ENCODE measurements around the gene SEMA4C.

The SEMA4C gene

DNA sequence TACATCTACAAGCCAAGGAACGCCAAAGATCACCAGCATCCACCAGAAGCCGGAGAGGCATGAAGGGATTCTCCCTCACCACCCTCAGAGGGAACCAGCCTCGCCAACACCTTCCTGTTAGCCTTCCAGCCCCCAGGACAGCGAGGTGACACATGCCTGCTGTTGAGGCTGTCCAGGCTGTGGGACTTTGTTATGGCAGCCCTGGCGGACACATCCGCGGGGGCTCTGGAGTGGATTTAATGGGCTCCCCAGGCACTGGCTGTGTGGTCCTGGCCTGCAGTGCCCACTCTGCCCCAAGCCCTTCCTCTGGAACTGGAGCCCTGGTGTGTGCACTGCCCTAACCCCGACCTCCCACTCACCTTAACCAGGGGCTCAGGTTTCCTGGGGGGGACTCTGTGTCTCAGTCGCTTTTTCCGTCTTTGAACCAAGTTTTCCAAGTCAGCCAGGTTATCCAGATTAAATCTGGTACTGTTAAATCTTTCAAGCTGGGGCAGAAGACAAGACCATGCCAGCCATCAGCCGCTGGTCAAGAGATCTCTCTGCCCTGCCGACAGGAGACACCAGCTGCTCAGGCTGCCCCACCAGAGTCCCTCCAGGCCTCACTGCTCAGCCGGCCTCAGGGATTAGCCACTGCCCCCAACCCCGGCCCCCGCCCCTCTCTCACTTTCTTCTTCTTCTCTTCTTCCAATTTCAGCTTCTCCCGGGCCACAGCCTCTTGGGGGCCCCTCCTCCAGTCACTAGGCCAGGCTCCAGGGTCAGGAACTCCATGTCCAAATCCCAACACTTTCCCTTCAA, 28.0 kb downstream of the SEMA4C start:
- DNase-seq (ENCODE audit: low spot score) = no peak

DNA sequence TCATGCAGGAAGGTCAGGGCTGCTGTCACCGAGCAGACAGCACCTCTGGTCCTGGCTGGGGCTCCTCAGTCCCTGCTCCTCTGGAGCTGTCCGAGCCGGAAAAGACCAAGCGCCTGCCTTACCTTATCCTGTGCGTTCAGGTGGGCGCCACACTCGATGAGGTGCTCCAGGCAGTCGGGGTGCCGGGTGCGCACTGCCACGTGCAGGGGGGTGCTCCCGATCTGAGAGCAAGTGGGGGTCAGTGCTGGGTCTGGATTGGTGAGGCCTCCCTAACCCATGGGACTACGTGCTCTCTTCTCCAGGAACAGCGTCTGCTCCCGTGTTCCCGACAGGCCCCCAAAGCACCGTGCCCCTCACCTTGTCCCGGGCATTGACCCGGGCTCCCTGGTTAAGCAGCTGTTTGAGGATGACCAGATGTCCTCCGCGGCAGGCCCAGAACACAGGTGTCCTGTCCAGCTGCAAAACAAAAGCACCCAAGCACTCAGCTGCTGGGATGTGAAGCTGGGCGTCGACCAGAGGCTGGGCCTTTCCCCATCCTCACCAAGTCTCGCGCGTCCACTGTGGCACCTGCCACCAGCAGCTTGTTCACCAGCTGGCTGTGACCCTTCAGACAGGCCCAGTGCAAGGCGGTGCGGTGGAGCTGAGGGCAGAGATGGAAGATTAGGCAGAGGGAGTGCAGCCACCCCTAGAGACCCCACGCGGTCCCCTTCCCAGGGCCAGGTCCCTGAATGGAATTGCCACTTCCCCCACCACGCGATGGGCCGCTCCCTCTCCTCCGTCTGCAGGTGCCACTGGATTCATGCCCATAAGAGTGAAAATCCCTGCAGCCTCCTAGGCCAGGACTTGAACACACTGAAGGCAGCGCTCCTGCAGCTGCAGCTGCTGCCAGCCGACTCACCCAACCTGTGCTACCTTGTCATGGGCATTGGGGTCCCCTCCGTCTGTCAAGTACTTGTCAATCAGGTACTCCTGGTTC, 29.7 kb downstream of the SEMA4C start:
- no peak for DNase-seq (ENCODE audit: low spot score)

- no peak for DNase-seq (ENCODE audit: low spot score)
These were observed 30.5 kb downstream of the SEMA4C start for GRCh38 chr2:96839293-96839874.

- no peak for DNase-seq (ENCODE audit: low spot score)
These were observed 31.3 kb downstream of the SEMA4C start for GRCh38 chr2:96838345-96839292.

DNA sequence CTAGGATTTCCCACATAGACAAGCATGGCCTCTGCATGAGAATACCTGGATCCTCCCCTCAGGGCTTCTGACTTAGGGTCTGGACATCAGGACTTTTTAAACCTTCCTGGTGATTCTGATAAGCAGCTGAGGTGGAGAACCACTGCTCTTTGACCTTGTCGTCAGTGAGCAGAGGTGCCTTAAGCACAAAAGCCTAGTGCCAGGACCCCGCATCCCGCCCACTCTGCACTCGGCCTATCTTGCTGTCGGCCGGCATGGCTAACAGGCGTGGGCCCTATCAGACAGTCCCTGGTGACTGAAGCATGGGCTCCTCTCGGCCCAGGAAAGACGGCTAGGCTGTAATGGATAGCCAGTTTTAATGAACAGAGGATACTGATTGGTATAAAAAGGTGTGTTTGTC, 32.3 kb downstream of the SEMA4C start:
- no peak for DNase-seq (ENCODE audit: low spot score)

DNA sequence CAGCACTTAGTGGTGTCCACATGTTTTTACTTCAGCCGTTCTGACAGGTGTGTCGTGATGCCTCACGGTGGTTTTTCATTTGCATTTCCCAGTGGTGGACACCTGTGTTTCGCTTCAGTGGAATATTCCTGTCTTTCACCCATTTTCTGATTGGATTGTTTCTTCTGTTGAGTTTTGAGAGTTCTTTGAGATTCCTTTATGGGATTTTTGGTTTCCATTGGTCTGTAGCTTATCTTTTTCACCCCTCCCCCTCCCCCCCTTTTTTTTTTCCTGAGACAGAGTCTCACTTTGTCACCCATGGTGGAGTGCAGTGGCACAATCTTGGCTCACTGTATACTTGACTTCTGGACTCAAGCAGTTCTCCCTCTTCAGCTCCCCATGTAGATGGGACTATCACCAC, 34.0 kb downstream of the SEMA4C start:
- no peak for DNase-seq (ENCODE audit: low spot score)

GRCh38 chr2:96832754-96833507, 36.9 kb downstream of the SEMA4C start:
- peak; percentile 46 for DNase-seq (ENCODE audit: low spot score)

- no peak for DNase-seq (ENCODE audit: low spot score)
These were observed 37.5 kb downstream of the SEMA4C start for GRCh38 chr2:96832408-96832753.

- no peak for DNase-seq (ENCODE audit: low spot score)
These were observed 38.2 kb downstream of the SEMA4C start for GRCh38 chr2:96831679-96832078.

DNA sequence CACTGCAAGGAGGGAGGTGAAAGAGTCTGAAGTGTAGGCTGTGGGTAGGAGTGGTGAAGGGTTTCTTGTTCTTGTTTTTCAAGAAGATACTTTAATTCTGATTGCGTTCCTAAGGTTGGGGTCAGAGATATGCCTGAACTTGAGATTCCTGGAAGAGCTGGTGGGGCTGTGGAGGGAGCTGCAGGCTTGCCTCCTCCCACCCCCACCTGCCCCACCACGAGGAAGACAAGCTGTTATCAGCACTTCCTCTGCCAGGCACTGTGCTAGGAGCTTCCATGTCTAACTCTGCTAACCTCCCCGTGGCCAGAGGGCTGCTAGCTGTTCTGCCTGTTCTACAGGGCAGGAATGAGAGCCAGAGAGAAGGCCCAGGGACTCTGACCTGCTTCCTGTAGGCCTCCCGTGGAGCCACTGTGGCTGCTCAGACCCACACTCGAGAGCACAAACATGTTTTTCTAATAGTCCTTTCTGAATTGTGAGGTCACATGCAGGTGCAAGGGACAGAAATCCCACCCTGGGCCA, 39.8 kb downstream of the SEMA4C start:
- DNase-seq (ENCODE audit: low spot score) = no peak

DNA sequence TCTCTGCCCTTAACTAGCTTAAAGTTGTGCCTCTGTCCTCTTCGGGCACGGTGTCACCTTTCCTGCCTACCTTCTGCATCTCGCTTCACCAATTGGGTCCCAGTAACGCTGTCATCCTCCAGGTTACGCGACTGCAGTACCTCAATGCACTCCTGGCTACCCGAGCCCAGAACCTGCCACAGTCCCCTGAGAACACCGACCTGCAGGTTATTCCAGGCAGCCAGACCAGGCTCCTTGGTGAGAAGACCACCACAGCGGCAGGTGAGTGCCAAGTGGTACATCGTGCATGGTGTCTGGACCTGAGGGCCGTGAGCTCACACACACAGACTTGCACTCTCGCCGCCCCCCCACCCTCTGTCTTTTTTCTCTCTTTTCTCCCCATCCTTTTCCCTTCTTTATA, 41.0 kb downstream of the SEMA4C start:
- no peak for DNase-seq (ENCODE audit: low spot score)

DNA sequence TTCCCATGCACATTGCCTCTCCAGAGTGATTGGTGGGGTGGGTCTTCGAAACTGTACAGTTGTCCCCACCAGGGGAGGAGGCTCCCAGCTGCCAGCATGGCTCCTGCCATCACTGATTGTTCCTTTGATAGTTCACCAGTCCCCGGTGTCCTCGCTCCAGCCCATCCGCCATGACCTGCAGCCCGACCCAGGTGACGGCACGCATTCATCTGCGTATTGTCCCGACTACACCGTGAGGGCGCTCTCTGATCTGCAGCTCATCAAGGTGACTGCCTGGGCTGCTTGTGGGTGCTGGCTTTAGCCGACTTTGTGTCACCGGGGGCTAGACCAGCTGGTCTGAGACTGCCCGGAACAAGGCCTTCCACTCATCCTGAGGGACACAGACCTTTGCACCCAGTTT, 41.4 kb downstream of the SEMA4C start:
- DNase-seq (ENCODE audit: low spot score) = no peak

- DNase-seq (ENCODE audit: low spot score) = no peak
These were observed 43.2 kb downstream of the SEMA4C start for GRCh38 chr2:96826546-96827278.

DNA sequence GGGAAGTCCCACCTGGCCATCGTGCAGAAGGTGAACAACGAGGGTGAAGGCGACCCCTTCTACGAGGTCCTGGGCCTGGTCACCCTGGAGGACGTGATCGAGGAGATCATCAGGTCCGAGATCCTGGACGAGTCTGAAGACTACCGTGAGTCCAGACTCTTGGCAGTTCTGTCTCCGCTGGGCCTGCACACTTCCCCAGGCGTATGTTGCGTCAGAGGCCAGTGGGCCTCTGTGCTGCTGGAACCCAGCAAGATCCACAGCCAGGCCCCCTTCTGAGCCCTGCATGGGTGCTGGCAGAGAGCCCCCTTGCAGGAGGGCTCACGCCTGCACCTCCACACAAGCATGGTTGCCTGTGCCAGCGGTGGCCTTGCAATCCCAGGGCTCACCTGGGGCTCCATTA, 44.8 kb downstream of the SEMA4C start:
- no peak for DNase-seq (ENCODE audit: low spot score)

- peak; percentile 63 for DNase-seq (ENCODE audit: low spot score)
These were observed 45.6 kb downstream of the SEMA4C start for GRCh38 chr2:96824079-96824870.

DNA sequence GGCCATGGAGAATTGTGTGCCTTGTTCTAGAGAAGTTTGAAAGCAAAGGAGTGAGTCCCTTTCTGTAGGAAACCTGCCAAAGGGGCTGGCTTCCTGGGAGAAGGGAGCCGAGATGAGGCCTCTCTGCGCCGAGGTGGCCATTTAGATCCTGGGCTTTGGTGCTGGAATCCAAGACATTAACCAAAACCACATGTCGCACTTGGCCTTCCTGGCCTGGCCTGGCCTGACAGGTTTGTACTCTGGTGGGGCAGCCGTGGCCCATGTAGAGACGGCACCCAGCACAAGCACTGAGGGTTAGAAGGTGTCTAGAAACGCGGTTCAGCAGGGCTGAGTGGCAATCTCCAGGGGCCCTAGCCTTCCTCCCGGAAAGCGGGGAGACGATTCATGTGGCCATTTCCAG, 46.7 kb downstream of the SEMA4C start:
- no peak for DNase-seq (ENCODE audit: low spot score)

DNA sequence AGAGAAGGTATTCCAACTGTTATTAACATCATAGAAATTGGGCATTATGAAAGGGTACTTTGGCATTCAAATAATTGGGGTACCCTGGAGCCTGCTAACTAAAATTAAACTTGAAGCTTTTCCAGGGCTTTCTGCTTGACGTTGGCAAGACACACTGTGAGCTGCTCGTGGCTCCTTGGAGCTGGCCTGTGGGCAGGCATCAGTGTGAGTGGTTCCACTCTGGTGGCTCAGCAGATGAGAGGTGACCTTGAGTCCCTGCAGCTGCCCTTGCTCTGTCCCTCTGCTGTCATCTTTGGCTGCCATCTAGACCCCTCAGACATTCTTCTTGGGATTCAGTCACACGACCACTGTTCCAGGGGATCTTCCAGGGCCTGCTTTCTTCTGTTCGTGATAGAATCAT, 47.1 kb downstream of the SEMA4C start:
- DNase-seq (ENCODE audit: low spot score) = no peak

GRCh38 chr2:96821113-96821675, 48.7 kb downstream of the SEMA4C start:
- no peak for DNase-seq (ENCODE audit: low spot score)

Data from HuH-7 (cell line).